HepG2 (cell line): ENCODE results near the gene ACKR3. TPM values are rescaled to one million over a fixed set of nuclear protein-coding genes. Genes with fewer than 3 reads are reported as not detected.

Experiments
- ATAC-seq: fragments of 200-7000 bp; cut with Tn5 transposase; 3 replicates; pipeline ENCODE4 v1.9.1; 2020; ENCODE audit warnings: mild to moderate bottlenecking, moderate library complexity
- BruUV-seq: library from RNA; stranded (reverse); fragments of 400-500 nt; replicated peaks from 2 replicates; lab custom pipeline; 2021; lab: Mats Ljungman, UMichigan
- CTCF ChIA-PET: fragments of 300-600 bp; formaldehyde crosslinking; extraction: SDS; loops from one replicate; lab custom pipeline; 2021; ENCODE audit warnings: low total read pairs, inconsistent platforms, low intra/inter-chr PET ratio; lab: Yijun Ruan, JAX
- POLR2A ChIA-PET: fragments of 350-600 bp; sonication (Branson Sonifier 250); formaldehyde crosslinking; loops from one replicate; lab custom pipeline; 2020; ENCODE audit warnings: antibody characterized with exemption, inconsistent platforms; lab: Yijun Ruan, JAX
- DNase-seq: peaks from one replicate; pipeline ENCODE4 v3.0.0-alpha.2; 2015; ENCODE audit warnings: low spot score
- FAIRE-seq: peaks from 3 replicates; lab custom pipeline; 2011; peaks lifted over from hg19 to GRCh38; lab: Jason Lieb, UNC
- H2AFZ ChIP-seq: one replicate; pipeline ENCODE4 v1.6.1; 2011; ENCODE audit warnings: low read length, inconsistent platforms
- H3K27ac ChIP-seq: fragments of 300-600 bp; 3 replicates; pipeline ENCODE4 v1.8.0; 2011; ENCODE audit warnings: mixed run types, mild to moderate bottlenecking, mixed read lengths, low read length, inconsistent platforms; ENCODE audit not compliant: insufficient read depth; ENCODE audit errors: extremely low read length
- H3K27me3 ChIP-seq, 2 experiments: fragments of 200-600 bp in 1 of 2; 2 replicates in 1 of 2; 3 replicates in 1 of 2; pipeline versions ENCODE4 v1.6.0 to v1.8.0; 2011; ENCODE audit warnings: low read length in 2 of 2, mild to moderate bottlenecking in 2 of 2, moderate library complexity in 2 of 2, inconsistent platforms in 1 of 2; ENCODE audit not compliant: insufficient read depth in 2 of 2, control insufficient read depth in 1 of 2
- H3K36me3 ChIP-seq, 2 experiments: fragments of 200-600 bp in 1 of 2; replicated peaks in 1 of 2; 2 replicates in 1 of 2; 3 replicates in 1 of 2; pipeline versions ENCODE4 v1.5.1 to v1.8.0; 2011; ENCODE audit warnings: low read length in 2 of 2, inconsistent platforms in 1 of 2; ENCODE audit not compliant: insufficient read depth in 2 of 2, control insufficient read depth in 1 of 2
- H3K4me1 ChIP-seq: 2 replicates; pipeline ENCODE4 v1.5.1; 2012; ENCODE audit warnings: low read length, inconsistent platforms; ENCODE audit not compliant: insufficient read depth
- H3K4me2 ChIP-seq: 2 replicates; pipeline ENCODE4 v1.6.0; 2011; ENCODE audit warnings: low read depth, low read length, inconsistent platforms
- H3K4me3 ChIP-seq, 3 experiments: fragments of 200-600 bp in 1 of 3; sonication (generic), shearing (Covaris generic) in 1 of 3; replicated peaks in 1 of 3; 2 replicates each; pipeline ENCODE4 v1.5.1; 2011 to 2016; ENCODE audit warnings: low read length in 3 of 3, inconsistent platforms in 2 of 3, low read depth in 2 of 3, mild to moderate bottlenecking in 2 of 3, control low read depth in 1 of 3, mixed read lengths in 1 of 3; ENCODE audit not compliant: insufficient read depth in 1 of 3
- H3K79me2 ChIP-seq: one replicate; pipeline ENCODE4 v1.6.1; 2011; ENCODE audit warnings: low read length, inconsistent platforms; ENCODE audit not compliant: insufficient read depth
- H3K9ac ChIP-seq: 2 replicates; pipeline ENCODE4 v1.6.0; 2011; ENCODE audit warnings: mild to moderate bottlenecking, low read depth, low read length, inconsistent platforms; ENCODE audit not compliant: insufficient read depth
- H3K9me3 ChIP-seq: 2 replicates; pipeline ENCODE4 v1.5.1; 2012; ENCODE audit warnings: mild to moderate bottlenecking, low read length
- H4K20me1 ChIP-seq: 2 replicates; pipeline ENCODE4 v1.6.0; 2011; ENCODE audit warnings: inconsistent platforms, mild to moderate bottlenecking, low read length, moderate library complexity; ENCODE audit not compliant: insufficient read depth
- BATF2 ChIP-seq: sonication (generic); formaldehyde crosslinking; IDR thresholded peaks from 2 replicates; pipeline ENCODE4 v1.8.0; 2022; ENCODE audit warnings: mild to moderate bottlenecking, missing genetic modification reagents, moderate library complexity
- EP300 ChIP-seq, 3 experiments: sonication (generic) in 1 of 3; formaldehyde crosslinking in 1 of 3; IDR thresholded peaks; 2 replicates each; pipeline versions ENCODE4 v1.5.1 to v1.6.1; 2011 to 2020; ENCODE audit warnings: low read depth in 2 of 3, low read length in 2 of 3, borderline replicate concordance in 1 of 3, improper control_type of control experiment in 1 of 3, mild to moderate bottlenecking in 1 of 3, missing genetic modification reagents in 1 of 3, moderate library complexity in 1 of 3
- HOXA7 ChIP-seq: sonication (generic); formaldehyde crosslinking; IDR thresholded peaks from 2 replicates; pipeline ENCODE4 v1.8.1; 2022; ENCODE audit warnings: mild to moderate bottlenecking, missing genetic modification reagents, moderate library complexity
- KDM5B ChIP-seq: sonication (generic); formaldehyde crosslinking; IDR thresholded peaks from 2 replicates; pipeline ENCODE4 v1.4.0; 2020; ENCODE audit warnings: missing genetic modification reagents, mild to moderate bottlenecking, borderline replicate concordance
- MED1 ChIP-seq: sonication (generic); formaldehyde crosslinking; IDR thresholded peaks from 2 replicates; pipeline ENCODE4 v1.4.0; 2020; ENCODE audit warnings: missing genetic modification reagents
- MXD4 ChIP-seq: IDR thresholded peaks from 2 replicates; pipeline ENCODE4 v1.6.1; 2016; ENCODE audit warnings: mild to moderate bottlenecking, missing biosample characterization, missing genetic modification reagents
- PAX8 ChIP-seq: sonication (generic); formaldehyde crosslinking; IDR thresholded peaks from 2 replicates; pipeline ENCODE4 v1.8.0; 2022; ENCODE audit warnings: mild to moderate bottlenecking, missing genetic modification reagents, borderline replicate concordance
- PBX3 ChIP-seq: sonication (generic); formaldehyde crosslinking; IDR thresholded peaks from 2 replicates; pipeline ENCODE4 v1.8.1; 2023; ENCODE audit warnings: missing genetic modification reagents, inconsistent platforms, borderline replicate concordance
- RFXANK ChIP-seq: IDR thresholded peaks from 2 replicates; pipeline ENCODE4 v1.6.1; 2016
- ZMYM2 ChIP-seq: sonication (generic); formaldehyde crosslinking; IDR thresholded peaks from 2 replicates; pipeline ENCODE4 v1.8.0; 2022; ENCODE audit warnings: mild to moderate bottlenecking, missing genetic modification reagents
- ZNF703 ChIP-seq: sonication (generic); formaldehyde crosslinking; IDR thresholded peaks from 2 replicates; pipeline ENCODE4 v1.5.1; 2020; ENCODE audit warnings: missing genetic modification reagents, mild to moderate bottlenecking, moderate library complexity, borderline replicate concordance
- ZNF780A ChIP-seq: sonication (generic); formaldehyde crosslinking; IDR thresholded peaks from 2 replicates; pipeline ENCODE4 v1.8.0; 2022; ENCODE audit warnings: mild to moderate bottlenecking, missing genetic modification reagents, moderate library complexity
- WGBS: methylation state at CpG from one replicate; pipeline ENCODE4 v1.1.6; 2017; ENCODE audit warnings: low lambda C conversion rate; 5-methylcytosine and 5-hydroxymethylcytosine counted together
- in situ Hi-C: cut with HindIII; loops from 2 replicates; pipeline ENCODE4 v1.10.0; 2017; ENCODE audit warnings: low pct_unique_long_range_greater_than_20kb; ENCODE audit not compliant: extremely low pct_ligation_motif_present
- intact Hi-C: fragments of 100-400 bp; cut with micrococcal nuclease; formaldehyde crosslinking; loops from one replicate; pipeline ENCODE4 v1.10.0; 2022; ENCODE audit not compliant: unreplicated experiment
- polyA plus RNA-seq, 8 experiments: library from polyadenylated mRNA; depleted of rRNA in 3 of 8; stranded (reverse) in 7 of 8; unstranded in 1 of 8; fragments of >200 nt; fragmentation: Illumina TruSeq in 4 of 8; extraction: Trizol in 4 of 8; gene quantifications; 2 replicates each; pipeline versions ENCODE4 v1.2.1 to v1.2.3, GENCODE V29; 2011 to 2016; ENCODE audit warnings: low read depth in 4 of 8, missing spikeins in 1 of 8, mixed read lengths in 1 of 8; ENCODE audit not compliant: insufficient read depth in 1 of 8
- total RNA-seq, 5 experiments: library from RNA; depleted of rRNA; stranded (reverse); fragments of >200 nt; fragmentation: Illumina TruSeq; extraction: Trizol; gene quantifications; 2 replicates each; pipeline ENCODE4 v1.2.3, GENCODE V29; 2016; ENCODE audit warnings: low read depth in 1 of 5

The ACKR3 gene
- total and polyA plus RNA-seq, 2 of the 13 experiments (the other 11 are each of a cell fraction or from before 2014, with no cell fraction given): not detected

GRCh38 chr2:236547725-236548124, 21.9 kb upstream of the ACKR3 start:
- WGBS: 3% methylated on average over 1 of the region's 1 CpG
- FAIRE-seq (no peak), ATAC-seq (no peak), DNase-seq (no peak)
- Histone ChIP-seq H4K20me1 (no peaks in the 10 kb centered on the region), H2AFZ (no peak overlapping the region), H3K27me3 (peaks cover 0 to 41% of the 10 kb centered on the region in 2 experiments; a peak in 4 of 5 replicates), H3K9ac (no peak overlapping the region), H3K4me2 (no peak overlapping the region), H3K27ac (no peak overlapping the region), H3K36me3 (no peaks in the 10 kb centered on the region), H3K4me3 (no peak overlapping the region), H3K4me1 (no peaks in the 10 kb centered on the region), H3K9me3 (no peaks in the 10 kb centered on the region), H3K79me2 (no peaks in the 10 kb centered on the region)
- no TSS peak for BruUV-seq
- TF ChIP-seq MED1 (CRISPR knock-in tag) (no peak), PBX3 (CRISPR knock-in tag) (no peak), HOXA7 (CRISPR knock-in tag) (no peak), RFXANK (CRISPR knock-in tag) (no peak), ZNF703 (CRISPR knock-in tag) (no peak), EP300 (IDR thresholded peaks at IDR 0.05; ENCODE audit: low read depth in 2 of 2, low read length in 2 of 2) (no peak), EP300 (CRISPR knock-in tag; IDR thresholded peaks at IDR 0.05; ENCODE audit: borderline replicate concordance) (no peak), MXD4 (CRISPR knock-in tag) (no peak), KDM5B (no peak), ZMYM2 (CRISPR knock-in tag) (no peak), ZNF780A (CRISPR knock-in tag) (no peak), PAX8 (no peak), BATF2 (CRISPR knock-in tag) (no peak)
- intact Hi-C loops (no loop called here), in situ Hi-C loops (no loop called here)
- ChIA-PET POLR2A (no interaction called here), CTCF (no interaction called here)
